ENCODE measurements around the gene ABRACL. TPM values are rescaled to one million over a fixed set of nuclear protein-coding genes. Genes with fewer than 3 reads are reported as not detected.

The ABRACL gene, protein sequence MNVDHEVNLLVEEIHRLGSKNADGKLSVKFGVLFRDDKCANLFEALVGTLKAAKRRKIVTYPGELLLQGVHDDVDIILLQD
- 5.3 TPM for total RNA-seq

DNA sequence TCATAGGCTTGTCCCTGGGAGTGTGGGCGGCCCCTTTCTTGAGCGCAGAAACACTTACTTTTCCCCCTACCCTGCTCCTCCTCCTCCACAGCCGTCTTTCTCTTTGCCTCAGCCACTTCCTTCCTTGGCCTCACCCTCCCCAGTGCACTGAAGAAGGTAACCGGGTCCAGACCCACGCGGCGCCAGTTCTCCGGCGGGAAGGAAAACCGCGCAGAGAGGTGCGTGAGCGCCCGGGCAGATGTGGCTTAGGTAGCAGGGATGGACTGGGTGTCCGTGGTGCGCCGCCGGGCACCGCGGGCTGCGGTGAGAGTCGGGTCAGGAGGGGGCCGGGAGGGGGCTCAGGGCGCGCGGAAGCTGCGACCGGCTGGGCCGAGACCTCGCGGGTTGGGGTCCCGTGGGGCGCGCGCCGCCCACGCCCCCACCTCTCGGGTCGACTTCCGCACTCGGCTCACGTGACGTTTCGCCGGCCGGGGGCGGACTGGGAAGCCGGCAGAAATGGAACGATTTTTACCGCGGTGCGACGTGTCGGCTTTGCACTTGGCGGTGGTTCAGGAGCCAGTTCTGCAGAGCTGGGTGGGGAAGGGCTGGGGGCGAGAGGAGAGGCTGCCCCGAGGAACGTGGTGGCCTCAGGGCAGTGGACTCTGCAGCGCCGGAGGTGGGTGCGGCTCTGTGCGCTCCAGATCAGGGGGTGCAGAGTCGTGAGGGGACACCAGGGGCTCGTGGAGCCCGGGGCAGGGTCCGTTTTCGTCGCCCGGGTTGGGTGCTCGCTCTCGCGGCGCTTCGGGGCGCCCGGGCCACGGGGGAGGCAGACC is at the start of gene ABRACL:
Gene ABRACL, plus strand, starts transcription at position 88 of the 812 bp plus-strand sequence. CDS start 5,416 bp downstream, outside the sequence.

DNA sequence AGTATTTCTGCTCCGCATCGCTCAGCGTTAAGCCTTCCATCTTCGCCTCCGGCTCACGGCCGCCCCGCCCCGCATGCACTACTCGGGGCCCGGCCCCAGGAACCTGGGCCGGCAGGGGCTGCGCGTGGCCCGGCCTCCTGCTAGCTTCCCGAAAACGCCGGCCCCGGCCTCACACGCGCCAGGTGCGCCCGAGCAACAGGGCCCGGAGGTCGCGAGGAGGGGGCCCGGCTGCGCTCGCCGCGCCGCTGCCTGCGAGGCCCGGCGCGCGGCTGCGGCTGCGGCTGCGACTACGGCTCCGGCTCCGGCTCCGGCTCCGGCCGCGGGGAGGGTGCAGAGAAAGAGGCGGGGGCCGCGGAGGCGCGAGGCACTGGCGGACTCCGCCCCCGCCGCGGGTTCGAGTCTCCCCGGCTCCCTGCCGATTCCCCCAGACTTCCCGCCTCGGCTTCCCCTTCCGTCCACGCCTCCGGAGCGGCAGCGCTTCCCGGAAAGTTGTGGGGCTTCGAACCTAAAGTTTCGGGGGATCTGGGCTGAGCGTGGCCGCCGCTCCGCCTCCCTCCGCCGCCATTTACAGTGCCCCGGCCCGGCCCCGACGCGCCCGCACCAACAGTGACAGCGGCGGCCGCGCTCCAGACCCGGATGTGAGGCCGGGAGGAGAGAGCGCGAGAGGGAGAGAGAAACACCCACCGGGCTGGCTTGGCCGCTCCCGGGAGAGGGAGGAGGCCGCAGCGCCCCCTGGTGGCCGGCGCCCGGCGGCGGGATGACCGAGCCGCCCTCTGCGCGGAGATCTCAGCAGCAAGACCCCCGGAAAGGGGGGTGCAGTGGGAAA is 40.7 kb upstream of the ABRACL start, which contains the start of gene REPS1:
Gene REPS1, minus strand, starts transcription at position 611 of the 826 bp plus-strand sequence. Its CDS starts 571 bp downstream, at position 40.

Other genes starting within 250 kb of the ABRACL start
- gene ECT2L, start 232.7 kb upstream of the ABRACL start, total RNA-seq: not detected
- gene REPS1, start 40.5 kb upstream of the ABRACL start, total RNA-seq: 77.6 TPM
- 32.0 TPM for gene HECA, start 106.3 kb downstream of the ABRACL start, total RNA-seq